WERI-Rb-1 (cell line): ENCODE results near the gene SLC24A3.

Experiments
- DNase-seq: peaks from one replicate; pipeline ENCODE4 v3.0.0-alpha.2; 2020
- H3K27ac ChIP-seq: fragments of 250-450 bp; sonication (Bioruptor Pico); 2 replicates; pipeline ENCODE4 v1.5.1; 2020; ENCODE audit warnings: mild to moderate bottlenecking, moderate library complexity
- H3K27me3 ChIP-seq: fragments of 250-450 bp; sonication (Bioruptor Pico); 2 replicates; pipeline ENCODE4 v1.5.1; 2021; ENCODE audit warnings: mild to moderate bottlenecking, low read depth, moderate library complexity; ENCODE audit not compliant: insufficient read depth, severe bottlenecking
- H3K36me3 ChIP-seq: fragments of 250-450 bp; sonication (Bioruptor Pico); 2 replicates; pipeline ENCODE4 v1.5.1; 2020; ENCODE audit warnings: mild to moderate bottlenecking, moderate library complexity
- H3K4me3 ChIP-seq: 2 replicates; pipeline ENCODE4 v1.5.1; 2011; ENCODE audit warnings: low read depth, mild to moderate bottlenecking, control low read depth, low read length
- H3K9me3 ChIP-seq: fragments of 250-450 bp; sonication (Bioruptor Pico); 2 replicates; pipeline ENCODE4 v1.5.1; 2021; ENCODE audit warnings: mild to moderate bottlenecking, moderate library complexity; ENCODE audit not compliant: severe bottlenecking
- CTCF ChIP-seq: IDR thresholded peaks from 2 replicates; pipeline ENCODE4 v1.5.1; 2011; ENCODE audit warnings: low read depth, mild to moderate bottlenecking, control low read depth, inconsistent platforms, low read length

The SLC24A3 gene

GRCh38 chr20:19696620-19697019 lies 484.2 kb downstream of the SLC24A3 start:
- no peak for TF ChIP-seq CTCF
- H3K9me3 ChIP-seq: no peaks in the 10 kb centered on the region
- DNase-seq: no peak
- no peak overlapping the region for H3K4me3 ChIP-seq
- no peaks in the 10 kb centered on the region for H3K27me3 ChIP-seq
- no peak overlapping the region for H3K27ac ChIP-seq
- H3K36me3 ChIP-seq: no peaks in the 10 kb centered on the region

GRCh38 chr20:19697415-19697814 lies 485.0 kb downstream of the SLC24A3 start:
- TF ChIP-seq CTCF: no peak
- H3K27ac ChIP-seq: no peak overlapping the region

GRCh38 chr20:19699180-19699971 lies 486.9 kb downstream of the SLC24A3 start:
- Histone ChIP-seq H3K27ac (no peak overlapping the region), H3K36me3 (no peaks in the 10 kb centered on the region), H3K4me3 (no peak overlapping the region), H3K27me3 (no peaks in the 10 kb centered on the region), H3K9me3 (no peaks in the 10 kb centered on the region)
- DNase-seq: no peak
- TF ChIP-seq CTCF: no peak

More at GRCh38 chr20:19697415-19697814, 485.0 kb downstream of the SLC24A3 start:
- DNase-seq: no peak
- no peaks in the 10 kb centered on the region for H3K27me3 ChIP-seq
- no peaks in the 10 kb centered on the region for H3K9me3 ChIP-seq
- H3K4me3 ChIP-seq: no peak overlapping the region
- H3K36me3 ChIP-seq: no peaks in the 10 kb centered on the region

- no peak for DNase-seq
- Histone ChIP-seq H3K27ac (no peak overlapping the region), H3K27me3 (no peaks in the 10 kb centered on the region), H3K9me3 (no peaks in the 10 kb centered on the region), H3K36me3 (no peaks in the 10 kb centered on the region), H3K4me3 (no peak overlapping the region)
- TF ChIP-seq CTCF: no peak
These were observed 489.0 kb downstream of the SLC24A3 start for GRCh38 chr20:19701429-19701828.

GRCh38 chr20:19706463-19706862 lies 494.0 kb downstream of the SLC24A3 start:
- H3K27me3 ChIP-seq: no peaks in the 10 kb centered on the region
- no peak overlapping the region for H3K4me3 ChIP-seq
- H3K9me3 ChIP-seq: no peaks in the 10 kb centered on the region
- no peak for TF ChIP-seq CTCF
- no peaks in the 10 kb centered on the region for H3K36me3 ChIP-seq
- no peak for DNase-seq
- H3K27ac ChIP-seq: no peak overlapping the region
